H1 (cell line): ENCODE results near the gene PDE4D. TPM values are rescaled to one million over a fixed set of nuclear protein-coding genes. Genes with fewer than 3 reads are reported as not detected.

Experiments
- CTCF ChIA-PET: fragments of 300-600 bp; sonication (Branson Sonifier 250); formaldehyde crosslinking; loops from one replicate; lab custom pipeline; 2021; ENCODE audit not compliant: partially characterized antibody; lab: Charles Lee
- POLR2A ChIA-PET: fragments of 300-600 bp; sonication (Branson Sonifier 250); formaldehyde crosslinking; loops from one replicate; lab custom pipeline; 2021; ENCODE audit warnings: inconsistent platforms; ENCODE audit not compliant: partially characterized antibody; lab: Charles Lee
- DNase-seq, 2 experiments: peaks; one replicate each; pipeline versions ENCODE4 v3.0.0 to v3.0.0-alpha.2; 2010 to 2022; ENCODE audit warnings: low spot score in 2 of 2, low read depth in 1 of 2, mixed read lengths in 1 of 2
- FAIRE-seq: peaks from 2 replicates; lab custom pipeline; 2011; peaks lifted over from hg19 to GRCh38; lab: Jason Lieb, UNC
- H2AFZ ChIP-seq: 2 replicates; pipeline ENCODE4 v1.8.1; 2012; ENCODE audit warnings: low read length, inconsistent platforms
- H2AK5ac ChIP-seq: 2 replicates; pipeline ENCODE4 v1.6.1; 2013; ENCODE audit warnings: low read depth, low read length
- H2BK120ac ChIP-seq: replicated peaks from 2 replicates; pipeline ENCODE3; 2013; ENCODE audit warnings: low read depth, low read length, inconsistent platforms
- H2BK12ac ChIP-seq: 2 replicates; pipeline ENCODE4 v1.6.1; 2013; ENCODE audit warnings: low read depth, low read length
- H2BK15ac ChIP-seq: 2 replicates; pipeline ENCODE4 v1.6.1; 2013; ENCODE audit warnings: low read length
- H2BK20ac ChIP-seq: 2 replicates; pipeline ENCODE4 v1.6.1; 2013; ENCODE audit warnings: low read length
- H2BK5ac ChIP-seq: 2 replicates; pipeline ENCODE4 v1.6.1; 2013; ENCODE audit warnings: low read depth, low read length
- H3K14ac ChIP-seq: 2 replicates; pipeline ENCODE4 v1.6.1; 2013; ENCODE audit warnings: inconsistent platforms; ENCODE audit not compliant: insufficient read length
- H3K18ac ChIP-seq: 2 replicates; pipeline ENCODE4 v1.6.1; 2013; ENCODE audit warnings: low read length; ENCODE audit errors: extremely low read depth
- H3K23ac ChIP-seq: 2 replicates; pipeline ENCODE4 v1.6.1; 2013; ENCODE audit warnings: inconsistent platforms; ENCODE audit not compliant: insufficient read length
- H3K23me2 ChIP-seq: 2 replicates; pipeline ENCODE4 v1.6.1; 2013; ENCODE audit warnings: low read depth, low read length
- H3K27ac ChIP-seq: 2 replicates; pipeline ENCODE4 v1.6.1; 2011; ENCODE audit warnings: low read depth, low read length, inconsistent platforms
- H3K27me3 ChIP-seq, 4 experiments: replicated peaks in 1 of 4; 1 replicate in 1 of 4; 2 replicates in 3 of 4; pipeline versions ENCODE4 v1.6.1 to v1.8.1; 2011 to 2013; ENCODE audit warnings: low read length in 3 of 4, mild to moderate bottlenecking in 3 of 4, inconsistent platforms in 2 of 4, mixed read lengths in 2 of 4, moderate library complexity in 1 of 4; ENCODE audit not compliant: control insufficient read depth in 3 of 4, insufficient read depth in 3 of 4; ENCODE audit errors: extremely low read depth in 1 of 4
- H3K36me3 ChIP-seq, 4 experiments: 2 replicates each; pipeline versions ENCODE4 v1.6.1 to v1.8.1; 2011 to 2013; ENCODE audit warnings: mild to moderate bottlenecking in 4 of 4, low read length in 3 of 4, moderate library complexity in 2 of 4, control low read depth in 1 of 4, inconsistent platforms in 1 of 4; ENCODE audit not compliant: insufficient read depth in 4 of 4, control insufficient read depth in 2 of 4
- H3K4ac ChIP-seq: replicated peaks from 2 replicates; pipeline ENCODE3; 2013; ENCODE audit warnings: low read length, low read depth, mixed read lengths, inconsistent platforms; ENCODE audit not compliant: insufficient read length
- H3K4me1 ChIP-seq, 4 experiments: replicated peaks in 1 of 4; 1 replicate in 1 of 4; 2 replicates in 3 of 4; pipeline versions ENCODE4 v1.6.1 to v1.8.1; 2011 to 2013; ENCODE audit warnings: low read length in 3 of 4, inconsistent platforms in 2 of 4, mixed read lengths in 1 of 4; ENCODE audit not compliant: insufficient read depth in 4 of 4, control insufficient read depth in 3 of 4
- H3K4me2 ChIP-seq, 2 experiments: 2 replicates each; pipeline versions ENCODE4 v1.6.1 to v1.8.1; 2011 to 2013; ENCODE audit warnings: low read depth in 2 of 2, low read length in 2 of 2, control low read depth in 1 of 2, inconsistent platforms in 1 of 2, mild to moderate bottlenecking in 1 of 2; ENCODE audit not compliant: insufficient read depth in 1 of 2
- H3K4me3 ChIP-seq, 4 experiments: fragments of 200-600, 300-600 bp in 1 of 4; sonication (generic), shearing (Covaris generic), sonication (Bioruptor Twin) in 1 of 4; 2 replicates each; pipeline versions ENCODE4 v1.5.1 to v1.8.1; 2011 to 2016; ENCODE audit warnings: low read length in 4 of 4, low read depth in 3 of 4, control low read depth in 2 of 4, inconsistent platforms in 2 of 4, mild to moderate bottlenecking in 2 of 4, mixed read lengths in 1 of 4, moderate library complexity in 1 of 4; ENCODE audit not compliant: insufficient read depth in 2 of 4; ENCODE audit errors: extremely low read depth in 1 of 4
- H3K56ac ChIP-seq: replicated peaks from 2 replicates; pipeline ENCODE3; 2013; ENCODE audit warnings: low read depth, mild to moderate bottlenecking, mixed read lengths, low read length, inconsistent platforms; ENCODE audit not compliant: insufficient read length
- H3K79me1 ChIP-seq: 2 replicates; pipeline ENCODE4 v1.6.1; 2013; ENCODE audit warnings: low read depth, low read length, control low read depth
- H3K79me2 ChIP-seq, 2 experiments: 2 replicates each; pipeline versions ENCODE4 v1.6.1 to v1.8.1; 2012 to 2013; ENCODE audit warnings: low read length in 2 of 2, mild to moderate bottlenecking in 2 of 2, inconsistent platforms in 1 of 2; ENCODE audit not compliant: insufficient read depth in 2 of 2, control insufficient read depth in 1 of 2
- H3K9ac ChIP-seq, 4 experiments: replicated peaks in 1 of 4; 1 replicate in 1 of 4; 2 replicates in 3 of 4; pipeline versions ENCODE4 v1.6.1 to v1.8.1; 2011 to 2013; ENCODE audit warnings: low read depth in 3 of 4, low read length in 3 of 4, control low read depth in 2 of 4, mild to moderate bottlenecking in 2 of 4, moderate library complexity in 2 of 4, inconsistent platforms in 1 of 4; ENCODE audit errors: extremely low read depth in 1 of 4
- H3K9me3 ChIP-seq, 2 experiments: 2 replicates each; pipeline versions ENCODE4 v1.6.1 to v1.8.1; 2012 to 2013; ENCODE audit warnings: mild to moderate bottlenecking in 2 of 2, moderate library complexity in 2 of 2, control low read depth in 1 of 2, inconsistent platforms in 1 of 2, low read depth in 1 of 2, low read length in 1 of 2, mixed read lengths in 1 of 2; ENCODE audit not compliant: insufficient read depth in 2 of 2
- H4K20me1 ChIP-seq, 2 experiments: replicated peaks in 1 of 2; 2 replicates each; pipeline versions ENCODE3 to v1.8.1; 2011 to 2013; ENCODE audit warnings: inconsistent platforms in 2 of 2, low read length in 2 of 2, mild to moderate bottlenecking in 1 of 2; ENCODE audit not compliant: insufficient read depth in 2 of 2, control insufficient read depth in 1 of 2
- H4K5ac ChIP-seq: 2 replicates; pipeline ENCODE4 v1.6.1; 2013; ENCODE audit warnings: low read length, low read depth, mixed read lengths, inconsistent platforms; ENCODE audit not compliant: insufficient read length
- H4K8ac ChIP-seq: 2 replicates; pipeline ENCODE4 v1.8.0; 2013; ENCODE audit warnings: mild to moderate bottlenecking, moderate library complexity, low read length, inconsistent platforms; ENCODE audit not compliant: insufficient read depth; ENCODE audit errors: extremely low read depth
- H4K91ac ChIP-seq: replicated peaks from 2 replicates; pipeline ENCODE3; 2013; ENCODE audit warnings: low read length, mixed read lengths, inconsistent platforms; ENCODE audit not compliant: insufficient read length
- BRCA1 ChIP-seq: IDR thresholded peaks from 2 replicates; pipeline ENCODE4 v1.6.1; 2012; ENCODE audit warnings: low read depth, low read length, improper control_type of control experiment
- CHD2 ChIP-seq: IDR thresholded peaks from 2 replicates; pipeline ENCODE4 v1.6.1; 2012; ENCODE audit warnings: low read length, improper control_type of control experiment
- EP300 ChIP-seq, 2 experiments: IDR thresholded peaks; 1 replicate in 1 of 2; 2 replicates in 1 of 2; pipeline ENCODE4 v1.6.1; 2011 to 2012; ENCODE audit warnings: low read depth in 2 of 2, low read length in 2 of 2, mild to moderate bottlenecking in 2 of 2, borderline replicate concordance in 1 of 2, inconsistent platforms in 1 of 2, moderate library complexity in 1 of 2
- HDAC6 ChIP-seq: IDR thresholded peaks from one replicate; pipeline ENCODE4 v1.7.1; 2012; ENCODE audit warnings: low read depth, mild to moderate bottlenecking, inconsistent platforms, low read length, moderate library complexity
- SIN3A ChIP-seq, 2 experiments: IDR thresholded peaks in 1 of 2; conservative IDR thresholded peaks in 1 of 2; 2 replicates each; pipeline ENCODE4 v1.6.1; 2011 to 2012; ENCODE audit warnings: low read length in 2 of 2, improper control_type of control experiment in 1 of 2, low read depth in 1 of 2, mild to moderate bottlenecking in 1 of 2
- WGBS, 2 experiments: shearing (Covaris generic) in 1 of 2; methylation state at CpG; one replicate each; pipeline versions ENCODE4 v1.1.6 to v1.1.7; 2013 to 2015; ENCODE audit warnings: low lambda C conversion rate in 2 of 2, mixed read lengths in 2 of 2, inconsistent platforms in 1 of 2, low coverage in 1 of 2, missing lambda C conversion rate in 1 of 2; ENCODE audit not compliant: insufficient replicate concordance in 2 of 2, insufficient coverage in 1 of 2, insufficient read length in 1 of 2; ENCODE audit errors: extremely low coverage in 1 of 2, missing lambda C conversion rate in 1 of 2; 5-methylcytosine and 5-hydroxymethylcytosine counted together
- polyA plus RNA-seq, 7 experiments: library from polyadenylated mRNA; depleted of rRNA in 3 of 7; stranded (reverse) in 5 of 7; unstranded in 2 of 7; fragments of >200 nt in 5 of 7; fragments of 200-250 nt in 2 of 7; gene quantifications; 1 replicate in 5 of 7; 2 replicates in 1 of 7; 4 replicates in 1 of 7; pipeline versions ENCODE4 v1.2.1 to v1.2.3, GENCODE V29; 2011 to 2013; ENCODE audit warnings: missing spikeins in 2 of 7, mixed read lengths in 2 of 7
- total RNA-seq: library from RNA; stranded (reverse); fragmentation: NEBNext Ultra II Directional; extraction: Animal tissue kit (Norgen Biotek cat#: 25700); gene quantifications from 2 replicates; pipeline ENCODE4 v1.2.1, GENCODE V29; 2021

The PDE4D gene
- total and polyA plus RNA-seq, 2 of the 8 experiments (the other 6 are each of a cell fraction or from before 2014, with no cell fraction given) = 2.3 to 3.7 TPM

- TF ChIP-seq CHD2 (no peak), SIN3A (conservative IDR thresholded peaks at IDR 0.05 in 1 of 2, IDR thresholded peaks at IDR 0.05 in 1 of 2; ENCODE audit: low read depth in 1 of 2, low read length in 2 of 2) (no peak), HDAC6 (no peak), BRCA1 (no peak), EP300 (IDR thresholded peaks at IDR 0.05; ENCODE audit: borderline replicate concordance in 1 of 2, low read depth in 2 of 2, low read length in 2 of 2) (no peak)
- no peaks in the 10 kb centered on the region for H3K36me3 ChIP-seq
- ChIA-PET CTCF (no interaction called here), POLR2A (no interaction called here)
- H2BK20ac ChIP-seq = no peak overlapping the region
- no peak overlapping the region for H3K56ac ChIP-seq
- H2BK5ac ChIP-seq = no peak overlapping the region
- no peak for DNase-seq
- no peaks in the 10 kb centered on the region for H3K9me3 ChIP-seq
- H3K4me3 ChIP-seq = no peak overlapping the region
- no peak overlapping the region for H2BK15ac ChIP-seq
- WGBS, 2 experiments = 92% methylated on average over 3 of the region's 3 CpGs; no CpG with 5 or more reads in 1 of the 2 experiments
- no peak overlapping the region for H2BK120ac ChIP-seq
- no peak overlapping the region for H4K91ac ChIP-seq
- H3K14ac ChIP-seq = no peak overlapping the region
- no peaks in the 10 kb centered on the region for H3K23me2 ChIP-seq
- H4K5ac ChIP-seq = no peak overlapping the region
- no peak overlapping the region for H3K9ac ChIP-seq
- H3K4me2 ChIP-seq = no peak overlapping the region
- no peaks in the 10 kb centered on the region for H3K79me1 ChIP-seq
- H3K27me3 ChIP-seq = no peaks in the 10 kb centered on the region
- no peak overlapping the region for H3K18ac ChIP-seq
- H4K8ac ChIP-seq = no peak overlapping the region
- FAIRE-seq = no peak
- no peak overlapping the region for H2AFZ ChIP-seq
- no peak overlapping the region for H2AK5ac ChIP-seq
- H3K23ac ChIP-seq = no peak overlapping the region
- no peak overlapping the region for H3K4ac ChIP-seq
- no peaks in the 10 kb centered on the region for H4K20me1 ChIP-seq
- H3K4me1 ChIP-seq = no peaks in the 10 kb centered on the region
- no peak overlapping the region for H2BK12ac ChIP-seq
- no peaks in the 10 kb centered on the region for H3K79me2 ChIP-seq
- no peak overlapping the region for H3K27ac ChIP-seq
Observed at GRCh38 chr5:59272809-59273427, 620.6 kb downstream of the PDE4D start.
